ENCODE data around the gene ZNF416.

Gene ZNF416

DNA sequence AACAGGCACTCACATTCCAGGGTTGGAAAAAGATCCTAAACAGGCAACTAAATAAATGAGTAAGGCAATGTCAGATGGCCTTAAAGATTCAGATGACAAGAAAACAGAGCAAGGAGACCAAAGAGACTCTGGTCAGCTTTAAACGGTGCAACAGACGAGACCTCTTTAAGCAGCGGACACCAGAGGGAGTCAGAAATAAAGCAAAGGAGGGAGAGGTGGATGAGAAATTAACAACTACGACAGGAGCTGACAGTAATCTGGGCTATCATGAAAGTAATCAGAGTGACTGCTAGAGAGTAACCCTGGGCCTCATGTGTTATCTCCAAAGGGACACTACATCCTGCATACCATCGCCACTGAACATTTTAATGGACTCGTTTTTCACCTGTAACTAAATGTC lies 20.2 kb downstream of the ZNF416 start:
- Histone ChIP-seq H3K36me3 (ENCODE audit: control insufficient read depth, insufficient read depth, low read length) (peaks cover 29% of the 10 kb centered on the region), H3K27me3 (ENCODE audit: control insufficient read depth, insufficient read depth, low read length) (no peaks in the 10 kb centered on the region), H3K4me1 (ENCODE audit: control insufficient read depth, insufficient read depth, low read length) (0 out of 2 replicates have a peak, but pooled peaks cover 5% of the 10 kb centered on the region), H3K9me3 (ENCODE audit: control insufficient read depth, insufficient read depth, low read depth, low read length) (peaks cover 34% of the 10 kb centered on the region), H3K27ac (ENCODE audit: low read depth, low read length) (no peak overlapping the region), H3K4me3 (ENCODE audit: low read depth, low read length) (peak overlapping the region; percentile 95), H3K9ac (ENCODE audit: low read length) (peak overlapping the region; percentile 81)

DNA sequence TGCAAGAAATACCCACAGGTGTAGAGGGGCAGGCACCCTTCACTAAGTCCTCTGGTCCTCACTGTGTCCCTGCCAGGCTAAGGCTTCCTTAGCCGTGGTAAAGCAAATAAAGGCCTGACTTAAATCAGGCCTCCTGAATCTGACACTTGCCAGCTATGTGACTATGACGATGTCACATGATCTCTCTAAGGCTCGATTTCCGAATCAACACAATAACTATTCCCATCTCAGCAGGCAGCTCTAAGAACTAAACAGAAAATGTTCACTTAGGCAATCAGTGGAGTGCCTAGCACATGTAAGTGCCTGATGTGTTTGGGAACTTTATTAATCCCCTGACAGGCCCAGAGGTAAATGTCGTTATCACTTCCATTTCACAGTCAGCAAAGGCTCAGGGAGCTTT lies 21.1 kb downstream of the ZNF416 start:
- Histone ChIP-seq H3K4me3 (ENCODE audit: low read depth, low read length) (no peak overlapping the region), H3K27ac (ENCODE audit: low read depth, low read length) (no peak overlapping the region), H3K27me3 (ENCODE audit: control insufficient read depth, insufficient read depth, low read length) (no peaks in the 10 kb centered on the region), H3K9me3 (ENCODE audit: control insufficient read depth, insufficient read depth, low read depth, low read length) (peaks cover 25% of the 10 kb centered on the region), H3K36me3 (ENCODE audit: control insufficient read depth, insufficient read depth, low read length) (peaks cover 37% of the 10 kb centered on the region), H3K4me1 (ENCODE audit: control insufficient read depth, insufficient read depth, low read length) (0 out of 2 replicates have a peak, but pooled peaks cover 5% of the 10 kb centered on the region), H3K9ac (ENCODE audit: low read length) (no peak overlapping the region)

DNA sequence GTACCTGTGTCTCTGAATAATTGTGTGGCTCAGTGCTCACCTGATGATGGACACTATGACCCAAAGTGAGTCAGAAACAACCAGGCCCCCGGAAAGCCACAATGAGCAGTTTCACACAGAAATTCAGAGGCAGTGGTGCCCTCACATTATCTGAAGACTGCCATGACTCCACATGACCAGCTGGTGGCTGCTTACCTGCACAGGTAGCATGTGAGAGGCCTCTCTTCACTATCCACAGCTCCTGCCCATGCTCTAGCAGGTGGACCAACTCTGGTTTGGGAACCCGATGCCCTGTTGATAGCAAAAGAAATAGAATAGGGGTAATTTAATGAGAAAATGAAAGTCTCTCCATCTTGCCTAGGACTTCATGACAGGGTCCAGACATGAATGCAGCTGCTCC lies 26.3 kb downstream of the ZNF416 start:
- H3K36me3 ChIP-seq (ENCODE audit: control insufficient read depth, insufficient read depth, low read length), result peaks cover 88% of the 10 kb centered on the region
- H3K9ac ChIP-seq (ENCODE audit: low read length), result no peak overlapping the region
- H3K27me3 ChIP-seq (ENCODE audit: control insufficient read depth, insufficient read depth, low read length), result no peaks in the 10 kb centered on the region
- H3K27ac ChIP-seq (ENCODE audit: low read depth, low read length), result no peak overlapping the region
- no peaks in the 10 kb centered on the region for H3K4me1 ChIP-seq (ENCODE audit: control insufficient read depth, insufficient read depth, low read length)
- H3K9me3 ChIP-seq (ENCODE audit: control insufficient read depth, insufficient read depth, low read depth, low read length), result peaks cover 30% of the 10 kb centered on the region
- no peak overlapping the region for H3K4me3 ChIP-seq (ENCODE audit: low read depth, low read length)

DNA sequence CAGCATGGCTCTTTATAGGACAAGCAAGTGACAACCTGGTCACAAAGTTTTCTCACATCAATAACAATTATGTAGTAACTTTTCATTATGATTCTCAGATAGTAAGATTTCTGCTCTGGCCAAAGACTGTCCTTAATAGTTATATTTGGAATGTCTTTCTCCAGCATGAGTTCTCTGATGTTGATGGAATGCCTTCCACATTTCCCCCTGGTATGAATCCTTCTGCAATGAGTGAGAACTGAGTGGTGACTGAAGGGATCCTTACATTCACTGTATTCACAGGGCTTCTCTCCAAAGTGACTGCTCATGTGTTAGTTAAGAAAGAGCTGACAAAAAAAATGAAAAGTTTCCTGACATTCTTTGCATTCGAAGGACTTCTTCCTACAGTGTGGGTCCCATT lies 32.2 kb downstream of the ZNF416 start:
- Histone ChIP-seq H3K27me3 (ENCODE audit: control insufficient read depth, insufficient read depth, low read length) (no peaks in the 10 kb centered on the region), H3K9me3 (ENCODE audit: control insufficient read depth, insufficient read depth, low read depth, low read length) (peaks cover 78% of the 10 kb centered on the region), H3K4me3 (ENCODE audit: low read depth, low read length) (no peak overlapping the region), H3K4me1 (ENCODE audit: control insufficient read depth, insufficient read depth, low read length) (no peaks in the 10 kb centered on the region), H3K36me3 (ENCODE audit: control insufficient read depth, insufficient read depth, low read length) (peaks cover 97% of the 10 kb centered on the region), H3K27ac (ENCODE audit: low read depth, low read length) (no peak overlapping the region), H3K9ac (ENCODE audit: low read length) (no peak overlapping the region)

- Histone ChIP-seq H3K36me3 (ENCODE audit: control insufficient read depth, insufficient read depth, low read length) (peaks cover 95% of the 10 kb centered on the region), H3K9ac (ENCODE audit: low read length) (no peak overlapping the region), H3K9me3 (ENCODE audit: control insufficient read depth, insufficient read depth, low read depth, low read length) (peaks cover 95% of the 10 kb centered on the region), H3K27me3 (ENCODE audit: control insufficient read depth, insufficient read depth, low read length) (no peaks in the 10 kb centered on the region), H3K27ac (ENCODE audit: low read depth, low read length) (no peak overlapping the region), H3K4me1 (ENCODE audit: control insufficient read depth, insufficient read depth, low read length) (no peaks in the 10 kb centered on the region), H3K4me3 (ENCODE audit: low read depth, low read length) (no peak overlapping the region)
Observed at GRCh38 chr19:57537953-57538547, 40.7 kb downstream of the ZNF416 start.

DNA sequence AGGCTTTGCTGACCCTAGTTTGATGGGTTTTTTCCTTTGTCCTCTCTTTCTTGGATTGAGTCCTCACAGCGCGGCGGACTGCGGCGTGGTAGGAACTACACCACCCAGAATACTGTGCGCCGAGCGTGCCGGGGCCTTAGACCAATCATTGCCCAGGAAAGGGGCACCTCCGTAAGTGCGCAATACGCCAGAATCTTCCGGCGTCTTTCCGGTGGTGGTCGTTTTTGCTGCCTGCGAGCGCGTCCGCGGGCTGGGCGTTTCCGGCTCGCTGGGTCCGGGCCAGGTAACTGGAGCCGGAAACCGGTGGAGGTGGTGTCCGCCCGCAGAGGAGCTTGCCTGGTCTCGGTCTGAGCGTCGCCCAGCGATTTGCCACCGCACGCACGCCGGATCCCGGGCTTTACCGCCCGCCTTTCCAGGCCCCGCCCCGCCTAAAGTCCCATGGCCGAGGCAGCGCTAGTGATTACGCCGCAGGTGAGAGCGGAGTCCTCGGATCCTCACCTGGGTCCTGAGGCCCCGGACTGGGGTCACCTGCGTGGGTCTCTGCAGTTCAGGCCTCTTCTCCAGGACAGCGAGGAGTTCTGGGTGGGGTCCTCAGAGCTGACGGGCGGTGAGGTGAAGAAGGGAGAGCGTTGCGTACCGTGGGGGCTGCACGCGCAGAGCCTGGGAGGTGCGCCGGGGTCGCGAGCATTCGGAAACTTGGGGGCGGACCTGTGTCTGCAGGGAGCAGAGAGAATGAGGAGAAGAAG lies 51.4 kb downstream of the ZNF416 start, which contains the start of gene ZNF549:
Gene ZNF549, plus strand, starts transcription at position 221 of the 746 bp plus-strand sequence. Its CDS starts 218 bp downstream, at position 439.
- peak within 1 kb of the TSS; percentile 93 for H3K4me3 ChIP-seq (ENCODE audit: low read depth, low read length)
- H3K9me3 ChIP-seq (ENCODE audit: control insufficient read depth, insufficient read depth, low read depth, low read length), result peaks cover 30% of the 10 kb centered on the region
- H3K27ac ChIP-seq (ENCODE audit: low read depth, low read length), result peak within 1 kb of the TSS; percentile 65
- no peaks in the 10 kb centered on the region for H3K4me1 ChIP-seq (ENCODE audit: control insufficient read depth, insufficient read depth, low read length)
- H3K36me3 ChIP-seq (ENCODE audit: control insufficient read depth, insufficient read depth, low read length), result peaks cover 20% of the 10 kb centered on the region
- H3K9ac ChIP-seq (ENCODE audit: low read length), result peak within 1 kb of the TSS; percentile 88
- no peaks in the 10 kb centered on the region for H3K27me3 ChIP-seq (ENCODE audit: control insufficient read depth, insufficient read depth, low read length)
